Measurements from ENCODE around the gene RWDD4.
"Not testable (repeated sequence)": the region's sequence is repeated elsewhere in the genome, so short reads cannot be mapped to it uniquely, and the experiment has no call there.

RWDD4 gene

DNA sequence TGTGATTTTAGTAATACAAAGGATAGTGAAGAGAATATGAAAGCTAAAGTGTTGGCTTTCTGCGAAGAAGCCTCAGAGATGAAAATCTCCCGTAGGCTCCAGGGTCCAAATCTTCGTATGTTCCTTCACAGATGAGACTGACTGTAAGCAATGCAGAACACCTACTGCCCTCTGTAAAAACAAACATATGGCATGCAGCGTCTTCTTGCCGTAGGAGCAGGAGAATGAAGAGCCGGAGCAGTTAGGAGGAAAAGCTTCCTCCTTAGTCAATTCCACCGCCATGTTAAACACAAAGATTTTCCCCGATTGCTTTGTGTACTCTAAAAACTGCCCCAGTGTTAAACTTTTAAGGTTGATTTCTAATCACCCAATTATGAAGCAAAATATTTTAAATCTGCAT lies 22.5 kb downstream of the RWDD4 start:
- no peak for DNase-seq (ENCODE audit: low read depth in 1 of 2, low spot score in 1 of 2)

DNA sequence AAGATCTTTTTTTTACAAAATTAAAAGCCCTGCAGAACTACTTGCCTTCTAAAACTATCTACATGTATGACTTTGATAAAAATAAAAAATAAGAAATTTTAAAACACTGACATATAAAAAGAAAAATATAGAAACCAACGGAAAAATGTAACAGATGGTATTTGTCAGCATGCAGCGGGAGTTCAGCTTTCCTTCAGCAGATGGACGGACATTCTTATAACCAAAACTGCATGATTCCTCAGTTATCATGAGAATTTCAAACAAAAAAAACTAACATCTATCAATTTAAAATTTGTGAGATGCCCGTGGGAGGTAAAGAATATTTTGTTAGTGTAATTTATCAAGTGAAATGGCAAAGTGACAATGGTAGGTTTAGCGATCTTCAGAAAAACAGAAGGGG lies 23.2 kb downstream of the RWDD4 start:
- no peak for DNase-seq (ENCODE audit: low read depth in 1 of 2, low spot score in 1 of 2)

DNA sequence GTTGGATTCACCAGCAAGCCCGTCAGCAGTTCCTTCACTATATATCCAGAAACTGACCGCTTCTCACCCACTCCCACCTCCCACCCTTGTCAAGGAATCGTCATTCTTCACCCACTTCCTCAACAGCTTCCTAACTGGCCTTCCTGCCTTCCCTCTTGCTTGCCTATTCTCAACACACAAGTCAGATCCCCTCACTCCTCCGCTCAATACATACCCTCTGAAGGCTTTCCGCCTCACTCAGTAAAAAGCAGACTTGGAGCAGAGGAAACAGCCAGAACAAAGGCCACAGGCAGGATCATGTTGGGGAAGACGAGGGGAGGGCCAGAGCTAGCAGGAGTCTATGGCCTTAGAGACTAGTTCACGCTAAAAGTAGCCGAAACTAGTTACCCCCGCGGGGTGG lies 23.7 kb downstream of the RWDD4 start:
- DNase-seq (ENCODE audit: low read depth in 1 of 2, low spot score in 1 of 2): no peak

DNA sequence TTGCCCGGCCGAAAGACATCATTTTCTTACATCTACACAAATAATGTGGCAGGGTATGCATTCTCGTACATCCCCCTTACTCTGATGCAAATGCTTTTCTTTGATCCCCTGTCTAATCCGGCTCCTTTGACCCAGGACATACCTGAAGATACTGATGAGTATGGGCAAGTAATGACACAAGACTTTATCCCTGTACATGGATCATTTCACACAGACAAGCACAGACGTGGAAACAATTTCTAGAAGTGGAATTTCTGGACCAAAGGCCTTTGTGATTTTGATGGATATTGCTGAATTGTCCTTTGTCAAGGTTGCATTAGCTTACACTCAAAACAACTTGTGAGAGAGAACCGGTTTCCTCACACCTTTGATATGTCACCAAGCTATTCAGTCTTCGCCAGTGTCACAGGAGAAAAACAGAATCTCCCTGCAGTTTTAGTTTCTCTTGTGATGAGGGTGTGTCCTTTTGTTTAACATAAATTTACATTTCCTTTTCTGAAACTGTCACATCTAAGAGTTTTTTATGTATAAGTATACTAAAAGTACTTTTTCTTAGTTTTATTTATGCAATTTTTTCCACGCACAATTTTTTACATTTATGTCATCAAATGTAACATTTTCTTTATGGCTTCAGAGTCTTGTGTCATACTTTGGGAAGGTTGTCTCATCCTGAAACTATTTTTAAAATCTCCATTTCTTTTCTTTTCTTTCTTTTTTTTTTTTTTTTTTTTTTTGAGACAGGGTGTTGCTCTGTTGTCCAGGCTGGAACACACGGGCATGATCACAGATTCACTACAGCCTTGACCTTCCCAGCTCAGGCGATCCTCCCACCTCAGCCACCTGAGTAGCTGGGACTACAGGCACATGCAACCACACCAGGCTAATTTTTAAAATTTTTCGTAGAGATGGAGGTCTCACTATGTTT lies 25.2 kb downstream of the RWDD4 start:
- DNase-seq (ENCODE audit: low read depth in 1 of 2, low spot score in 1 of 2): no peak

DNA sequence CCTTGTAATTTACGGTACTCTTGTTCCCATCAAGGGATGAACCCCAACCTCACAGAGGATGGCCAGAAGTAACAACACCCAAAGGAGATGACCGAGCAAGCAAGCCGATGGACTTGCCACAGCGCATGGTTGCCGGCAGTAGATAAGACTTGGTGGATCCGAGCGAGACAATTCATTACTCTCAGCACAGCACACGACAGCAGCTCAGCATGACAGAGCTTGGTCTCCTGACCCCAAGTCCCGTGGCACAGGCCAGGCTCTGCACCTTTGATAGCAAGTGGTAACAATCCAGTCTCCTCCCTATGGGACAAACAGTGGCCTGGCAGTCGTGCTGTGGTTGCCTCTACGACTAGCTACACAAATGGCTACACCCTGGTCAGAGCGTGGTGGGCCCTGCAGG lies 26.3 kb downstream of the RWDD4 start:
- DNase-seq (ENCODE audit: low read depth in 1 of 2, low spot score in 1 of 2): no peak

DNA sequence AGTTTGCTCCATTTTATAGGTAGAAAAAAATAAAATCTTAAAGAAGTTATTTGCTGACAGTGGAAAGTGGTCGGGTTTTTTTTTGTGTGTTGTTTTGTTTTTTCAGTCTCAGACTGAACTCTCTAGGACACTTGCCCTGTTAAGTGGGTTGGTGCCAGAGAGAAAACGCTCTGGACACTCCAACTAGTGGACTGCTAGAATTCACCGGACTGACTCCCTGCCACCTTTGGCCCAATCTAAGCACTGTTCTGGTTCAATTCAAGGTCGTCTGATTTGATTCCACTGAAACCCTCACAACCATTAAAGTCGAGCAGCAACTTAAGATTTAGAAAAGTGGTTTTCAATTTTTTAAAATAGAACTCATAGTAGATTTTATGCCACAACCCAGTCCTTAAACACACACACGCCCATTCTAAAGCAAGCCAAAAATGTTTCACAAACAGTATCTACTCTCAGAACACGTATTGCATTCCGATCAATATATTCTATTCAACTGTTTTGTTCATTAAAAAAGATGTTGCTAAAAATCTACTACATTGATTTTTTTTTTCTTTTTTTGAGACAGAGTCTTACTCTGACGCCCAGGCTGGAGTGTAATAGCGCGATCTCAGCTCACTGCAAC lies 27.3 kb downstream of the RWDD4 start:
- no peak for DNase-seq (ENCODE audit: low read depth in 1 of 2, low spot score in 1 of 2)

DNA sequence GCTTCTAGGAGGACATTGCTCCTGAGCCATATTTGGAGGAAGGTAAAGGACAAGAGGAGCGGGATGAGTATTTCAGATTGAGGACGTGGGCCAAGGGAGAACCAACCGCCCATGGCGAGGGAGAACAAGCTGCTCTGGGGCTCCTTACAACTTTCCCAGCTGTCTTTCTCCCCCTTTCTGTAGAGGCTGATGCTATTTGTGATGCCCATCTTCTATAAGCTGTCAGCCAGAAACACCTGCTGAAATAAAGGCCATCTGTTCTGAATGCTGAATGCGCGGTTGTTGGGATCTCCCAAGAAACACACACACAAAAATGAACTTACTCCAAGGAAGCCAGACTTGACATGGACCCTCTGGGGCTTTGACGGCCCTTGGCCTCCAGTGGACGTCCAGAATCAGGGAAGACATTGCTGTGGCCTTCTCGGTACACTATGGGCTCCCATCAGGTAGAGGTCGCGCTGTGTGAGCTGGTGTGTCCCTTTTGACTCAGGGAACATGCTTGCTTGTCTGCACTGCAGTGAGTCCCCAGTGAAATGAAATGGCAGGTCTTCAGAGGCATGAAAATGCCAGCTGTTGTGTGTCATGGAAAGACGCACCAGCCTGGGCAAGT lies 30.9 kb downstream of the RWDD4 start:
- no peak for DNase-seq (ENCODE audit: low read depth in 1 of 2, low spot score in 1 of 2)

DNA sequence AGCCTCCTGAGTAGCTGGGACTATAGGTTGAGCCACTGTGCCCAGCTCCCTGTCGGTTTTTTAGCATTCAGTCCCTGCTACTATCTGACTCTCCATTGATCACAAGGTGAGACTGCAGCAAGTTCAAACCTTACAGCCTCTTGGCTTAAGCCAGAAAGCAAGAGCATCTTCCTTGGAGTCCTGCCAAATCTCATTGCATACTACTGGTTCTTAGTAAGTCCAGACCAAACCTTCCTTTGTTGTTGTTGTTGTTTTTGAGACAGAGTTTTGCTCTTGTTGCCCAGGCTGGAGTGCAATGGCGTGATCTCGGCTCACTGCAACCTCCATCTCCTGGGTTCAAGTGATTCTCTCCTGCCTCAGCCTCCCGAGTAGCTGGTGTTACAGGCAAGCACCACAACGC lies 31.7 kb downstream of the RWDD4 start:
- DNase-seq (ENCODE audit: low read depth in 1 of 2, low spot score in 1 of 2): not testable (repeated sequence)

DNA sequence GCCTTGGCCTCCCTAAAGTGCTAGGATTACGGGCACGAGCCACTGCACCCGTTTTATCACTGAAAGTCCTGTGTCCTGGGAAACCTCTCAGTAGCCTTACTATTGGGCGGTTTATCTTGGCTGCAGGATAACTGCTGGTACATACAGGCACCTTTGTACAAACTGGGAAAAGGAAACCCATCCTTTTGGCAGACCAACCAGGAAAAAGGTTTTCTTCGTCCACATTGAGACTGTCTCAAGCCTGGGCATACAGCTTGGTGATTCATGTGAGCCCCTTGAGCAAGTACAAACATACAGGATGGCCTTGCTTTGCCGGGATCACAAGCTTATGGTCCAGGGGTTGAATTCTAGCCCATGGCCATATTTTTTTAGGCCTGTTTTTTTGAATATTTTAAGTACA lies 32.8 kb downstream of the RWDD4 start:
- no peak for DNase-seq (ENCODE audit: low read depth in 1 of 2, low spot score in 1 of 2)

DNA sequence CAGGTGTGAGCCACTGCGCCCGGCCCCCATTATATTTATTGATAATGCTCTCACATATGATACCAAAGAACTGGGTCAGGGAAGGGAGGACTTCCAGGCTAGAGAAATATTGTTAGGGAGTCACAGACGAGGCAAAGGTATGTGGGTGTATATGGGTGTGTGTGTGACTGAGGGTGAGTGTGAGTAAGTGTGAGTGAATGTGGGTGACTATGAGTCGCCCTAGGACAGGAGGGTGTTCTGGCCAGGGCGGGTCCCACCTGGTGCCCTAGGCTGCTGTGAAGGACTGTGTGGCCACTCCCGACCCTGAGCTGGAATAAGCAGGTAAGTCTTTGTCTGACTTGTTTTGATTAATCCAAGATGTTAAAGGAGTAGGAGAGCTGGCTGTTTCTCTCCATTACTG lies 34.4 kb downstream of the RWDD4 start:
- DNase-seq (ENCODE audit: low read depth in 1 of 2, low spot score in 1 of 2): no peak

DNA sequence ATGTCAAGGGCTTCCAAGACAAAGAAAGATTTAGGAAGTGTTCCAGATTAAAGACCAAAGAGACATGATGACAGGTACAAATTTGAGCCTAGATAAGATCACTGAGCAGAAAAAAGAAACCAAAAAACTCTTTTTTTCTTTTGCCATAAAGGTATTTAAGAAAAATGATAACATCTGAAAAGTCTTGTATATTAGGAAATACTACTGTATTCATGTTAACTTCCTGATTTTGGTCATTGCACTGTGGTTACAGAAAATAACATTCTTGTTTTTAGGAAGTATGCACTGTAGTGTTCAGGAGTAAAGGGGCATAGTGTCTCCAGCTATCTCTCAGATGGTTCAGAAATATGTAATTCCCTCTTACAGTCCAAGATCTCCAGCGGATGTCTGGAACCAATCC lies 37.1 kb downstream of the RWDD4 start:
- no peak for DNase-seq (ENCODE audit: low read depth in 1 of 2, low spot score in 1 of 2)

DNA sequence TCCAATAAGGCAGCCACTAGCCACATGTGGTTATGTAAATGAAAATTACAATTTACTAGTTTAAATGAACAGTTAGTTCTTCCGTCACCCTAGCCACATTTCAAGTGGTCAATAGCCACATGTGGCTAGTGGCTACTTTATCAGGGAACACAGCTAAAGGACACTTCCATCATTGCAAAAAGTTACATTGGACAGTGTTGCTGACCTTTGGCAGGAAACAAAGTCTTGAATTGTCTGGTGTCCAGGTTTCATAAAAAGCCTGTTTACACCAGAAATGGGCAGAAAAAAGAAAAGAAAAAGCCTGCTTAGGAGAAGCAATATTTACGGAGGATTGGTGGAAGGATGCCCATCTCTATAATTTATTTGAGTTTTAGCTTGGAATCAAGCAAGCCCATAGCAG lies 38.6 kb downstream of the RWDD4 start:
- no peak for DNase-seq (ENCODE audit: low read depth in 1 of 2, low spot score in 1 of 2)

DNA sequence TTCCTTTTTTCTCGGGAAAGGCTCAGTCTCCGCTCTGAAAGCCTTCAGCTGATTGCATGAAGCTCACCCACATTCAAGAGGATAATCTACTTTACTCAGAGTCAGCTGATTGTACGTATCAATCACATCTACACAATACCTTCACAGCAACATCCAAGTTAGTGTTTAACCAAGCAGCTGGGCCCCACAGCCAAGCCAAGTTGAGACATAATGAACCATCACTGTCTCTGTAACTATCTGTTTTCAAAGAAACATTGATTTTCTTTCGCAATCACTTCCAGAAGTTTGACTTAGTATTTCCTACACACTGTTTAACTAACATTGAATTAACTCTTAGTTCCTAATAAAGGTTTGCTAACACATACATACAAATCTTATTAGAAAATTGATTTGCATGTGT lies 40.3 kb downstream of the RWDD4 start:
- no peak for DNase-seq (ENCODE audit: low read depth in 1 of 2, low spot score in 1 of 2)

DNA sequence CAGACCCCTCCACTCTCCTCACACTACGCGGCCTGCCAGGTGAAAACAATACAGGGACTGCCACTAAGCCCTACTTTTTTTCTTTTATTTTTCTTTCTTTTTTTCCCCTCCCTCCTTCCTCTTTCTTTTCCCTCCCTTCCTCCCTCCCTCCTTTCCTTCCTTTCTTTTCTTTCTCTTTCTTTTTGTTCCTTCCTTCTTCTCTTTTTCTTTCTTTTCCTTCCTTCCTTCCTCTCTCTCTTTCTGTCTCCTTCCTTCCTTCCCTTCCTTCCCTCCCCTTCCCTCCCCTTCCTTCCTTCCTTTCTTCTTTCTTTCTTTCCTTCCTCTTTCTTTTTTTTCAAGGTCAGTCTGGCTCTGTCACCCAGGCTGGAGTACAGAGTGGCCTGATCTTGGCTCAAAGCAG lies 41.9 kb downstream of the RWDD4 start:
- no peak for DNase-seq (ENCODE audit: low read depth in 1 of 2, low spot score in 1 of 2)

DNA sequence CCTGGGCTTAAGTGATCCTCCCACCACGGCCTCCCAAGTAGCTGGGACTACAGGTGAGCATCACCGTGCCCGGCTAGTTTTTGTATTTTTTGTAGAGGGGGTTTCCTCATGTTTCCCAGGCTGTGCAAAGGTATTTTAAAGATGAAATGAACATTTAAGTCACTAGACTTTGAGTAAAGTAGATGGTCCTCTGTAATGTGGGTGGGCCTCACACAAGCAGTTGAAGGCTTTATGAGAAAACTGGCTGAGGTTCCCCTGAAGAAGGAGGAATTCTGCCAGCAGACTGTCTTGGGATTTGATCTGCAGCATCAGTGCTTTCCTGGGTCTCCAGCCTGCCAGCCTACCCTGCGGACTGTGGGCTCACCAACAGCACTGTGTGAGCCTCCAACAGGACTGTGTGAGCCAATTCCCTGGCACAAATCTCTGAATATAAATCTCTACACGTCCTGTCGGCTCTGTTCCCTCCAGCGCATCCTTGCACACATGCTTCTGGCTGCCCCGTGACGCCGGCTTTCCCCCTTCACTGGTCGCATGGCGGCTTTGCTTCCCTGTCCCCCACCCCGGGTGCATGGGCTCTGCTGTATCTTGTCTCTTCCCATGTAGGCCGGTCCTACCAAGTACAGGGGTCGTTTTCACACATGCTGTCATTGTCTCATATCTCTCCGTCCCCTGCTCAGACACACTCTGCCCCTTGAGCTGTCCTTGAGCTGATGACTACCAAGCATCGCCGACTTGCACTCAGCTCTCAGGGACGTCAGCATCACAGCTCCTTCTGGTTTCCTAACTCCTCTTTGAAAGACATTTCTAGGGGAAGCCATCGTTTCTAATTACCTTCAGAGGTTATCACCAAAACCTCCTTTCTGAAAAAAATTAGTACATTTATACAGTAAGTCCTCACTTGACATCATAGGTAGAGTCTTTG lies 46.4 kb downstream of the RWDD4 start:
- no peak for DNase-seq (ENCODE audit: low read depth in 1 of 2, low spot score in 1 of 2)

DNA sequence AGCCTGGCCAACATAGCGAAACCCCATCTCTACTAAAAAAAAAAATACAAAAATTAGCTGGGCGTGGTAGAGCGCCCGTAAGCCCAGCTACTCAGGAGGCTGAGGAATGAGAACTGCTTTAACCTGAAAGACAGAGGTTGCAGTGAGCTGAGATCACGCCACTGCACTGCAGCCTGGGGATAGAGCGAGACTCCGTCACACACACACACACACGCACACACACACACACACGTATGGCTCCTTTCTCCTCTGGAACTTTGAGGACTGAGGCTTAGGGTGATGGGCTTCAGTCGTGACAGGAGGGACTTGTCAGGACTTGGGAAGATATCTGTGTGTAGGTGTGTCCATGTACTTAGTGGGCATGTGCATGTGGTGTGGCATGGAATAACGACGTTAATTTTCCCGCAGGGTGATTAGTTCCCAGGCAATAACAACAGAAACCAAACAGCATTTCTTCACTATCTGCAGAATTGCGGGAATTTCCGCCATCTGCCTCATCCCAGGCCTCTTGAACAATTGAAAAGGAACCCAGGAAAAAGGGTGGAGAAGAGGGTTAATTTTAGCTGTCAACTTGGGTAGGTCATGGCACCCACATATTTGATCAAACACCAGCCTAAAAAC lies 47.7 kb downstream of the RWDD4 start:
- no peak for DNase-seq (ENCODE audit: low read depth in 1 of 2, low spot score in 1 of 2)

DNA sequence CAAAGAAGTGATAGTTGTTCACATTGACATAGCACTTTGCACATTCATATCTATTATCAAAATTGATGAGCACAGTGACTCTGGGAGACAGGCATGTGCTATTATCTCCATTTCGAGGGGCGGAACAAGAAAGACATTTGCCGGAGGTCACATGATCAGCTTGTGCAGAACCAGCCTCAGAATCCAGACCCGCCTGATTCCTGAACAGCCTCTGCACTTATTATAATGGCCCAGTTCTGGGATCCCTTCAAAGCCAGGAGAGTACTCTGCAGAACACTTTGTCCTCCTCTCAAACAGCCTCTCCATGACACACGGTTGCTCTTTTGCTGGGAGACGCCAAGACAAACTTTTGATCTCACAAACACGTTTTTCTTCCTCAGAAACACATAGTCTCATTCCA lies 48.4 kb downstream of the RWDD4 start:
- DNase-seq (ENCODE audit: low read depth in 1 of 2, low spot score in 1 of 2): no peak

DNA sequence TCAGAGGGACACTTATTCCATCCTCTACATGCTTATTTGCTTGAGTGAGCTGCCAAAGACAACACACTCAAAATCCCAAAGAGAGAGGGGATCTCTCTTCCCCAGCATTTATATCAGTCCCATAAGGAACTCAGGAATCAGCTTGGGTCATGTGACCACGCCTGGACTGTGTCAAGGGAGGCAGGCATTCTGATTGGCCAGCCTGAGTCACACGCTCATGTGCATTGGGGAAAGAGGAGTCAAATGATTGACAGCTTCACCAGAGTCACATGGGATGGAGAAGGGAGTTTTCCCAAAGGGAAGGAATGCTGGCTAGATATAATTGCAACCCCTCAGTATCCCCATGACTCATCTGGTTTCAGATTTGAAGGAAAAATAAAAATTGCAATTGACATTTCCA lies 49.0 kb downstream of the RWDD4 start:
- no peak for DNase-seq (ENCODE audit: low read depth in 1 of 2, low spot score in 1 of 2)

DNA sequence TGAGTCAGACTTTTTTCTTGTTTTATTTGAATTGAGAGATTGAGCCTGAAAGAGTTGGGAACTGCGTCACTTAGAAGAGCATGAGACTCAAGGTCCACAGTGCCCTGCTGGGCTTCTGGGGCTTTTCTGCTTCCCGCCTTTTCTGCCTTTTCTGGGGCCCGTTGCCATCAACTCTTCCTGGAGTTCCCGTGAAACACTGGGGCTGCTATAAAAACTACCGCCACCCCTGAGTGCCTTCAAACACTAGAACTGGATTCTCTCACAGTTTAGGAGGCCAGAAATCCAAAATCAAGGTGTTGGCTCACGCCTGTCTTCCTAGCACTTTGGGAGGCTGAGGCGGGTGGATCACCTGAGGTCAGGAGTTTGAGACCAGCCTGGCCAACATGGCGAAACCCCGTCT lies 49.8 kb downstream of the RWDD4 start:
- DNase-seq (ENCODE audit: low read depth in 1 of 2, low spot score in 1 of 2): no peak

DNA sequence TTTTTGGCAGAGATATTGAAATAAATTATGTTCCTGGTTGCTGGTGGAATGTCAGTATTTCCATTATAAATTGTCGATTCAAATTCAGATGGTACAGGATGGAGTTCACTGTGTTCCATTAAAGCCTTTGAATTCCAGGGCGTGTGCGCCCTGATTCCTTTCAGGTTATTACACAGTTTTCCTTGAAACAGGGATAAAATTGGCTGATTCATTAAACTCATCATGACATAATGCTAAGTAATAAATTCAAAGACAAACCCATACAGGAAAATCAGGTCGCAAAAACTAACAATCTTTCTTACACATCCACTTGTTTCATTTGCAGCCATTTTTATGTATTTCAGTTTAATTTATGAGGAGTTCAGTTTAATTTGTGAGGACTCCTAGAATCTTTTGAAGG lies 51.1 kb downstream of the RWDD4 start:
- DNase-seq (ENCODE audit: low read depth in 1 of 2, low spot score in 1 of 2): no peak

DNA sequence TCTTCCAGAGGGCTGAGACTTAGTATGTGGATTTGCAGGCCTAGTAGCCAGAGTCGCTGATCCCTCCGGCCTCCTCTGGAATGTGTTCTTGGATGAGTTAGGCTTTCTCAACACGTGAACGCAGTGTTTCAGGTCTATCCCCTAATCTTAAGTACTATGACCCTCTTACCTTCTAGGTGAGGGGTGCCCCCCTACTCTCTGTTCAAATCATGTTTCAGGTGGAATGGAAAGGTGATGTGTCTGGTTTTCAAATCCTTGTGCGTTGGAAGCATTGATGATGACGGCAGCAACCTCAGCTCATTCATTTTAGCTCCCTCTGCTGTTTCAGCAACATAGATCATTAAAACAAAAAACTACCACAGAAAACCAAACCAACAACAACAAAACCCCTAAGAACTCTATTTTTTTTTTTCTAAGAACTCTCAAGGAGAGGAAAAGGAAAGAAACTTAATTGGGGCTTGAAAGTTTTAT lies 56.4 kb downstream of the RWDD4 start:
- no peak for DNase-seq (ENCODE audit: low read depth in 1 of 2, low spot score in 1 of 2)

Data from activated CD4-positive, alpha-beta T cell treated with anti-CD3 and anti-CD28 coated beads, Interleukin-2, amount 50 U/mL, for 24 hours (primary cell).